A549 (cell line): ENCODE results near the gene MECR.

Source experiments
- CBX2 ChIP-seq: fragments of 200-600 bp; sonication (generic); IDR thresholded peaks from 2 replicates; pipeline ENCODE4 v1.6.1; 2016; ENCODE audit warnings: low read depth, mild to moderate bottlenecking, borderline replicate concordance
- CHD2 ChIP-seq: fragments of 150-350 bp; IDR thresholded peaks from 2 replicates; pipeline ENCODE4 v1.6.1; 2014; ENCODE audit warnings: low read length; ENCODE audit not compliant: partially characterized antibody
- CHD4 ChIP-seq: fragments of 200-600 bp; sonication (generic); IDR thresholded peaks from 2 replicates; pipeline ENCODE4 v1.6.1; 2016; ENCODE audit warnings: antibody characterized with exemption, mild to moderate bottlenecking, borderline replicate concordance
- KDM1A ChIP-seq: fragments of 200-600 bp; sonication (generic); IDR thresholded peaks from 2 replicates; pipeline ENCODE4 v1.6.1; 2016; ENCODE audit warnings: low read depth, mild to moderate bottlenecking
- MAFK ChIP-seq: fragments of 450-650 bp; IDR thresholded peaks from 2 replicates; pipeline ENCODE4 v1.6.1; 2014; ENCODE audit not compliant: partially characterized antibody
- POLR2A ChIP-seq: IDR thresholded peaks from 2 replicates; pipeline ENCODE4 v1.6.1; 2012; ENCODE audit warnings: mild to moderate bottlenecking, low read length
- RFX5 ChIP-seq: fragments of 450-650 bp; IDR thresholded peaks from 2 replicates; pipeline ENCODE4 v1.7.1; 2014; ENCODE audit warnings: antibody characterized with exemption, mild to moderate bottlenecking, moderate library complexity
- TF ChIP-seq, protein P1 (sequence below): fragments of 200-600 bp; sonication (generic); IDR thresholded peaks from 2 replicates; pipeline ENCODE4 v1.6.1; 2016; ENCODE audit warnings: antibody characterized with exemption, mild to moderate bottlenecking, moderate library complexity
- TF ChIP-seq, protein P2 (sequence below): IDR thresholded peaks from 2 replicates; pipeline ENCODE4 v1.6.1; 2012
- TF ChIP-seq, protein P3 (sequence below): fragments of >200 bp; sonication (Bioruptor Twin); formaldehyde crosslinking; IDR thresholded peaks from 3 replicates; pipeline ENCODE4 v1.5.1; 2016

DNA sequence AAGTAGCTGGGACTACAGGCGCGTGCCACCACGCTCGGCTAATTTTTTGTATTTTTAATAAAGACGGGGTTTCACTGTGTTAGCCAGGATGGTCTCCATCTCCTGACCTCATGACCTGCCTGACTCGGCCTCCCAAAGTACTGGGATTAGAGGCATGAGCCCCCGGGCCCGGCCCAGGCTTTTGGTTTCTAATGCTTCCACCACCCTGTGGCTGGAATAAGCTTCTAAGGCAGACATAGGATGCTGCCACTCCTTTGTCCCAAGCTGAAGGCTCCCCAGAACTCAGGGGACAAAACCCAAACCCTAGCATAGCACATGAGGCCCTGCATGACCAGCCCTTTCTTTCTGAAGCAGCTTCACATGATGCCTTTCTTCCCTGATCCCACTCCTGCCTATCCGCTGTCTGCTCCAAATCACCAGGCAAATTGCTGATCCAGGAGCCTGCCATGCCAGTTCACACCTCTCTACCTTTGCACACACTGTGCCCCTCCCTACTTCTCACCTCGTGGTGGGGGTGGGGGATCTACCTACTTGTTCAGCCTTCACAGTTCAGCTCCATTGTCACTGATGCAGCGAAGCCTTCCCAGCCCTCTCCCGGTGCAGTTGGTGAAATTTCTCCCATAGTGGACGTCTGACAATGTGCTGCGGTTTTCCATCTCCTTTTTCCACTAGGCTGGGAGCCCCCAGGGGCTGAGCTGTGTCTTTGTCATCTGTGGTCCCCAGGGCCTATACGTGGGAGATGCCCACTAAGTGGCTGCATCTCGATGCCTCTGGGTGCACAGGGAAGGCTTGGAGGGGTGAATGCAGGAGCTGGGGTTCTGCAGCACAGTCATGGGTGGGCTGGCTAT is 12.5 kb upstream of the MECR start:
- no peak for TF ChIP-seq RFX5
- TF ChIP-seq, protein P1, sequence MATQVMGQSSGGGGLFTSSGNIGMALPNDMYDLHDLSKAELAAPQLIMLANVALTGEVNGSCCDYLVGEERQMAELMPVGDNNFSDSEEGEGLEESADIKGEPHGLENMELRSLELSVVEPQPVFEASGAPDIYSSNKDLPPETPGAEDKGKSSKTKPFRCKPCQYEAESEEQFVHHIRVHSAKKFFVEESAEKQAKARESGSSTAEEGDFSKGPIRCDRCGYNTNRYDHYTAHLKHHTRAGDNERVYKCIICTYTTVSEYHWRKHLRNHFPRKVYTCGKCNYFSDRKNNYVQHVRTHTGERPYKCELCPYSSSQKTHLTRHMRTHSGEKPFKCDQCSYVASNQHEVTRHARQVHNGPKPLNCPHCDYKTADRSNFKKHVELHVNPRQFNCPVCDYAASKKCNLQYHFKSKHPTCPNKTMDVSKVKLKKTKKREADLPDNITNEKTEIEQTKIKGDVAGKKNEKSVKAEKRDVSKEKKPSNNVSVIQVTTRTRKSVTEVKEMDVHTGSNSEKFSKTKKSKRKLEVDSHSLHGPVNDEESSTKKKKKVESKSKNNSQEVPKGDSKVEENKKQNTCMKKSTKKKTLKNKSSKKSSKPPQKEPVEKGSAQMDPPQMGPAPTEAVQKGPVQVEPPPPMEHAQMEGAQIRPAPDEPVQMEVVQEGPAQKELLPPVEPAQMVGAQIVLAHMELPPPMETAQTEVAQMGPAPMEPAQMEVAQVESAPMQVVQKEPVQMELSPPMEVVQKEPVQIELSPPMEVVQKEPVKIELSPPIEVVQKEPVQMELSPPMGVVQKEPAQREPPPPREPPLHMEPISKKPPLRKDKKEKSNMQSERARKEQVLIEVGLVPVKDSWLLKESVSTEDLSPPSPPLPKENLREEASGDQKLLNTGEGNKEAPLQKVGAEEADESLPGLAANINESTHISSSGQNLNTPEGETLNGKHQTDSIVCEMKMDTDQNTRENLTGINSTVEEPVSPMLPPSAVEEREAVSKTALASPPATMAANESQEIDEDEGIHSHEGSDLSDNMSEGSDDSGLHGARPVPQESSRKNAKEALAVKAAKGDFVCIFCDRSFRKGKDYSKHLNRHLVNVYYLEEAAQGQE: no peak
- no peak for TF ChIP-seq KDM1A
- TF ChIP-seq, protein P2, sequence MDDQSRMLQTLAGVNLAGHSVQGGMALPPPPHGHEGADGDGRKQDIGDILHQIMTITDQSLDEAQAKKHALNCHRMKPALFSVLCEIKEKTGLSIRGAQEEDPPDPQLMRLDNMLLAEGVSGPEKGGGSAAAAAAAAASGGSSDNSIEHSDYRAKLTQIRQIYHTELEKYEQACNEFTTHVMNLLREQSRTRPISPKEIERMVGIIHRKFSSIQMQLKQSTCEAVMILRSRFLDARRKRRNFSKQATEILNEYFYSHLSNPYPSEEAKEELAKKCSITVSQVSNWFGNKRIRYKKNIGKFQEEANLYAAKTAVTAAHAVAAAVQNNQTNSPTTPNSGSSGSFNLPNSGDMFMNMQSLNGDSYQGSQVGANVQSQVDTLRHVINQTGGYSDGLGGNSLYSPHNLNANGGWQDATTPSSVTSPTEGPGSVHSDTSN: no peak
- TF ChIP-seq, protein P3, sequence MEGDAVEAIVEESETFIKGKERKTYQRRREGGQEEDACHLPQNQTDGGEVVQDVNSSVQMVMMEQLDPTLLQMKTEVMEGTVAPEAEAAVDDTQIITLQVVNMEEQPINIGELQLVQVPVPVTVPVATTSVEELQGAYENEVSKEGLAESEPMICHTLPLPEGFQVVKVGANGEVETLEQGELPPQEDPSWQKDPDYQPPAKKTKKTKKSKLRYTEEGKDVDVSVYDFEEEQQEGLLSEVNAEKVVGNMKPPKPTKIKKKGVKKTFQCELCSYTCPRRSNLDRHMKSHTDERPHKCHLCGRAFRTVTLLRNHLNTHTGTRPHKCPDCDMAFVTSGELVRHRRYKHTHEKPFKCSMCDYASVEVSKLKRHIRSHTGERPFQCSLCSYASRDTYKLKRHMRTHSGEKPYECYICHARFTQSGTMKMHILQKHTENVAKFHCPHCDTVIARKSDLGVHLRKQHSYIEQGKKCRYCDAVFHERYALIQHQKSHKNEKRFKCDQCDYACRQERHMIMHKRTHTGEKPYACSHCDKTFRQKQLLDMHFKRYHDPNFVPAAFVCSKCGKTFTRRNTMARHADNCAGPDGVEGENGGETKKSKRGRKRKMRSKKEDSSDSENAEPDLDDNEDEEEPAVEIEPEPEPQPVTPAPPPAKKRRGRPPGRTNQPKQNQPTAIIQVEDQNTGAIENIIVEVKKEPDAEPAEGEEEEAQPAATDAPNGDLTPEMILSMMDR: no peak
- no peak for TF ChIP-seq CBX2
- TF ChIP-seq POLR2A: no peak
- TF ChIP-seq MAFK: no peak
- no peak for TF ChIP-seq CHD4
- TF ChIP-seq CHD2: no peak
